GM12878 (cell line): ENCODE measurements around the gene TTC23. TPM values are rescaled to one million over a fixed set of nuclear protein-coding genes. Genes with fewer than 3 reads are reported as not detected.
A peak's percentile ranks its signal among the peaks of the same experiment; 100 is the strongest.

Source experiments
- ATAC-seq: fragments of 200-7000 bp; cut with Tn5 transposase; 3 replicates; pipeline ENCODE4 v1.9.1; 2020; ENCODE audit warnings: mild to moderate bottlenecking, moderate library complexity
- BruUV-seq: library from RNA; stranded (reverse); fragments of 400-500 nt; replicated peaks from 2 replicates; lab custom pipeline; 2021; lab: Mats Ljungman, UMichigan
- CTCF ChIA-PET: fragments of 300-600 bp; sonication (Branson Sonifier 250); formaldehyde crosslinking; extraction: SDS; loops from one replicate; lab custom pipeline; 2021; ENCODE audit warnings: inconsistent platforms; lab: Yijun Ruan, JAX
- POLR2A ChIA-PET: fragments of 350-600 bp; formaldehyde crosslinking; extraction: SDS; loops from one replicate; lab custom pipeline; 2021; ENCODE audit warnings: inconsistent platforms; lab: Charles Lee
- RAD21 ChIA-PET: fragments of 300-600 bp; sonication (Branson Sonifier 250); formaldehyde crosslinking; loops from one replicate; lab custom pipeline; 2023; ENCODE audit warnings: antibody characterized with exemption; ENCODE audit not compliant: unreplicated experiment; lab: Charles Lee
- SMC1A ChIA-PET: fragments of 300-600 bp; sonication (Branson Sonifier 250); formaldehyde crosslinking; loops from one replicate; lab custom pipeline; 2023; ENCODE audit not compliant: unreplicated experiment, uncharacterized antibody; lab: Charles Lee
- DNase-seq: peaks from one replicate; pipeline ENCODE4 v3.0.0-alpha.2; 2011; ENCODE audit warnings: low read depth, low spot score
- FAIRE-seq: peaks from 3 replicates; lab custom pipeline; 2011; peaks lifted over from hg19 to GRCh38; lab: Jason Lieb, UNC
- H2AFZ ChIP-seq: 2 replicates; pipeline ENCODE4 v1.6.0; 2011; ENCODE audit warnings: low read depth, low read length, control low read depth; ENCODE audit not compliant: control insufficient read depth
- H3K27ac ChIP-seq: 2 replicates; pipeline ENCODE4 v1.5.1; 2011; ENCODE audit warnings: control low read depth; ENCODE audit not compliant: control insufficient read depth, insufficient read depth
- H3K27me3 ChIP-seq, 2 experiments: replicated peaks in 1 of 2; 2 replicates each; pipeline versions ENCODE4 v1.6.0 to v1.6.1; 2011; ENCODE audit warnings: low read length in 1 of 2; ENCODE audit not compliant: control insufficient read depth in 2 of 2, insufficient read depth in 2 of 2
- H3K36me3 ChIP-seq, 2 experiments: 2 replicates each; pipeline ENCODE4 v1.5.1; 2011; ENCODE audit warnings: low read length in 1 of 2; ENCODE audit not compliant: control insufficient read depth in 2 of 2, insufficient read depth in 2 of 2
- H3K4me1 ChIP-seq: 2 replicates; pipeline ENCODE4 v1.6.1; 2011; ENCODE audit warnings: mild to moderate bottlenecking, low read length, moderate library complexity, mixed read lengths; ENCODE audit not compliant: control insufficient read depth, insufficient read depth
- H3K4me2 ChIP-seq: 2 replicates; pipeline ENCODE4 v1.6.0; 2011; ENCODE audit warnings: control low read depth; ENCODE audit not compliant: control insufficient read depth, insufficient read depth
- H3K4me3 ChIP-seq: fragments of 200-600 bp; sonication (generic); 2 replicates; pipeline ENCODE4 v1.5.1; 2016
- H3K79me2 ChIP-seq: 2 replicates; pipeline ENCODE4 v1.6.0; 2011; ENCODE audit warnings: low read length; ENCODE audit not compliant: control insufficient read depth, insufficient read depth
- H3K9ac ChIP-seq: 2 replicates; pipeline ENCODE4 v1.8.0; 2011; ENCODE audit warnings: low read length, control low read depth, mixed read lengths; ENCODE audit not compliant: control insufficient read depth, insufficient read depth
- H3K9me3 ChIP-seq: replicated peaks from 3 replicates; pipeline ENCODE4 v1.5.1; 2011; ENCODE audit warnings: mild to moderate bottlenecking, low read length; ENCODE audit not compliant: control insufficient read depth, insufficient read depth
- H4K20me1 ChIP-seq: 2 replicates; pipeline ENCODE4 v1.6.0; 2011; ENCODE audit not compliant: control insufficient read depth, insufficient read depth
- YBX1 ChIP-seq: fragments of 450-650 bp; IDR thresholded peaks from 2 replicates; pipeline ENCODE4 v1.6.1; 2016; ENCODE audit warnings: antibody characterized with exemption
- YY1 ChIP-seq: IDR thresholded peaks from 2 replicates; pipeline ENCODE4 v1.6.1; 2011; ENCODE audit warnings: low read depth, mild to moderate bottlenecking, low read length
- WGBS: methylation state at CpG from one replicate; pipeline ENCODE4 v1.1.6; 2016; ENCODE audit warnings: low lambda C conversion rate; ENCODE audit not compliant: insufficient replicate concordance, insufficient coverage; ENCODE audit errors: missing lambda C conversion rate; 5-methylcytosine and 5-hydroxymethylcytosine counted together
- in situ Hi-C: fragments of 300-500 bp; cut with MboI; formaldehyde crosslinking; loops from 9 replicates; pipeline ENCODE4 v1.14.3; 2018; ENCODE audit warnings: mixed read lengths
- intact Hi-C: fragments of 100-400 bp; cut with micrococcal nuclease; formaldehyde crosslinking; loops from one replicate; pipeline ENCODE4 v1.14.2; 2022; ENCODE audit not compliant: unreplicated experiment
- polyA plus RNA-seq, 11 experiments: library from polyadenylated mRNA; depleted of rRNA in 4 of 11; unstranded in 6 of 11; stranded (reverse) in 5 of 11; fragments of >200 nt; fragmentation: Nextera tagmentation in 4 of 11; fragmentation: Illumina TruSeq in 1 of 11; extraction: Ambion mirVana in 4 of 11; extraction: Trizol in 1 of 11; gene quantifications; 1 replicate in 1 of 11; 2 replicates in 10 of 11; pipeline versions ENCODE4 v1.2.1 to v1.2.3, GENCODE V29; 2011 to 2016; ENCODE audit warnings: inconsistent platforms in 2 of 11, missing spikeins in 2 of 11, low read depth in 1 of 11
- total RNA-seq, 4 experiments: library from RNA; depleted of rRNA in 3 of 4; stranded (reverse); fragments of >200 nt in 3 of 4; fragmentation: Illumina TruSeq in 1 of 4; extraction: Trizol in 1 of 4; gene quantifications; 2 replicates each; pipeline versions ENCODE4 v1.2.1 to v1.2.3, GENCODE V29; 2013 to 2021
- TF ChIP-seq, protein P1 (sequence below): fragments of 450-650 bp; IDR thresholded peaks from 2 replicates; pipeline ENCODE4 v1.6.1; 2018; ENCODE audit warnings: mild to moderate bottlenecking, low read depth, moderate library complexity; ENCODE audit not compliant: partially characterized antibody
- TF ChIP-seq, protein P2 (sequence below): fragments of 450-650 bp; IDR thresholded peaks from 2 replicates; pipeline ENCODE4 v1.6.1; 2017; ENCODE audit warnings: mild to moderate bottlenecking, moderate library complexity

Gene TTC23
- total and polyA plus RNA-seq, 10 of the 15 experiments (the other 5 are each of a cell fraction or from before 2014, with no cell fraction given), result 1.2 to 9.0 (median 6.5) TPM

DNA sequence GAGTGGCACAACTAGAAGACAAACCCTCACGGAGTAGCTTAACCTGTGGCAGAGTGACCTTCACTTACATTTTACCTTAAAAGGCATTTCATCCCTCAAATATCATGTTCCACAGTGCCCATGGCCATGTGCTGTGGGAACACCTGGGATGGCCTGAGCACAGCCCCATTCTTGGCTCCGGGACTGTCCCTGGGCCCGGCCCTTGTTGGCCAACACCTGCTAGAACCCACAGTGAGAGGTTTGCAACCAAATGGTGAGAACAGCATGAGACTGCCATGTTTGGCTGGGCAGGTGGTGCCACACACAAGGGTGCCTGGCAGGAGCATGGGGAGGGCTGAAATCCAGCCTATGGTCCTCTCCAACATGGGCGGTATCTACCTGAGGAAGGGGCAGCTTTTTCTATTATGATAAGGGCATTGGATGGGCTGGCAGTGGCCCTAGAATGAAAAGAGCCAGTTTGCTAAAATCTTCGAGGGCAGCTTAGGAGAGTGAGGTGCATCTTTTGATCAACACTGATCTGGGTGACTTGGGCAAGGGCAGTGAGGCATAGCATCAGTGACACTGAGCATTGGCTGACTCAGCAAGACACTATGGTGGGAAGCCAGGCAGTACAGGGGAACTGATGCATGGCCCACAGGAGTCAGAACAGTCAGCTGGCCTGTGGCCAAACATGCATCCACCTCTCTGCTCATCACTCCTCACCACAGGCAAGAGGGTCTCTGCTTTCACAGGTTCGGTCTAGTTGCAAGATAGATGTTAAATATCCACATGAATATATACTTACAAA is 90.6 kb downstream of the TTC23 start:
- no peaks in the 10 kb centered on the region for H3K27me3 ChIP-seq
- H3K9me3 ChIP-seq, result no peaks in the 10 kb centered on the region
- ATAC-seq, result peak; percentile 50
- H3K4me1 ChIP-seq, result no peaks in the 10 kb centered on the region
- intact Hi-C loops, result no loop called here
- ChIA-PET POLR2A (no interaction called here), SMC1A (interaction anchor here (1.5 kb wide), 1 partner anchor 8 kb away, joined by 3 read pairs; no protein-coding TSS in a partner anchor), CTCF (no interaction called here)
- BruUV-seq, result no TSS peak
- H3K4me2 ChIP-seq, result no peak overlapping the region
- DNase-seq, result no peak
- H3K9ac ChIP-seq, result no peak overlapping the region
- H3K4me3 ChIP-seq, result no peak overlapping the region
- no peaks in the 10 kb centered on the region for H3K79me2 ChIP-seq
- no peaks in the 10 kb centered on the region for H4K20me1 ChIP-seq
- in situ Hi-C loops, result no loop called here
- H3K27ac ChIP-seq, result no peak overlapping the region
- TF ChIP-seq, protein P1, sequence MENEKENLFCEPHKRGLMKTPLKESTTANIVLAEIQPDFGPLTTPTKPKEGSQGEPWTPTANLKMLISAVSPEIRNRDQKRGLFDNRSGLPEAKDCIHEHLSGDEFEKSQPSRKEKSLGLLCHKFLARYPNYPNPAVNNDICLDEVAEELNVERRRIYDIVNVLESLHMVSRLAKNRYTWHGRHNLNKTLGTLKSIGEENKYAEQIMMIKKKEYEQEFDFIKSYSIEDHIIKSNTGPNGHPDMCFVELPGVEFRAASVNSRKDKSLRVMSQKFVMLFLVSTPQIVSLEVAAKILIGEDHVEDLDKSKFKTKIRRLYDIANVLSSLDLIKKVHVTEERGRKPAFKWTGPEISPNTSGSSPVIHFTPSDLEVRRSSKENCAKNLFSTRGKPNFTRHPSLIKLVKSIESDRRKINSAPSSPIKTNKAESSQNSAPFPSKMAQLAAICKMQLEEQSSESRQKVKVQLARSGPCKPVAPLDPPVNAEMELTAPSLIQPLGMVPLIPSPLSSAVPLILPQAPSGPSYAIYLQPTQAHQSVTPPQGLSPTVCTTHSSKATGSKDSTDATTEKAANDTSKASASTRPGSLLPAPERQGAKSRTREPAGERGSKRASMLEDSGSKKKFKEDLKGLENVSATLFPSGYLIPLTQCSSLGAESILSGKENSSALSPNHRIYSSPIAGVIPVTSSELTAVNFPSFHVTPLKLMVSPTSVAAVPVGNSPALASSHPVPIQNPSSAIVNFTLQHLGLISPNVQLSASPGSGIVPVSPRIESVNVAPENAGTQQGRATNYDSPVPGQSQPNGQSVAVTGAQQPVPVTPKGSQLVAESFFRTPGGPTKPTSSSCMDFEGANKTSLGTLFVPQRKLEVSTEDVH, result no peak
- no peak for TF ChIP-seq YY1
- TF ChIP-seq, protein P2, sequence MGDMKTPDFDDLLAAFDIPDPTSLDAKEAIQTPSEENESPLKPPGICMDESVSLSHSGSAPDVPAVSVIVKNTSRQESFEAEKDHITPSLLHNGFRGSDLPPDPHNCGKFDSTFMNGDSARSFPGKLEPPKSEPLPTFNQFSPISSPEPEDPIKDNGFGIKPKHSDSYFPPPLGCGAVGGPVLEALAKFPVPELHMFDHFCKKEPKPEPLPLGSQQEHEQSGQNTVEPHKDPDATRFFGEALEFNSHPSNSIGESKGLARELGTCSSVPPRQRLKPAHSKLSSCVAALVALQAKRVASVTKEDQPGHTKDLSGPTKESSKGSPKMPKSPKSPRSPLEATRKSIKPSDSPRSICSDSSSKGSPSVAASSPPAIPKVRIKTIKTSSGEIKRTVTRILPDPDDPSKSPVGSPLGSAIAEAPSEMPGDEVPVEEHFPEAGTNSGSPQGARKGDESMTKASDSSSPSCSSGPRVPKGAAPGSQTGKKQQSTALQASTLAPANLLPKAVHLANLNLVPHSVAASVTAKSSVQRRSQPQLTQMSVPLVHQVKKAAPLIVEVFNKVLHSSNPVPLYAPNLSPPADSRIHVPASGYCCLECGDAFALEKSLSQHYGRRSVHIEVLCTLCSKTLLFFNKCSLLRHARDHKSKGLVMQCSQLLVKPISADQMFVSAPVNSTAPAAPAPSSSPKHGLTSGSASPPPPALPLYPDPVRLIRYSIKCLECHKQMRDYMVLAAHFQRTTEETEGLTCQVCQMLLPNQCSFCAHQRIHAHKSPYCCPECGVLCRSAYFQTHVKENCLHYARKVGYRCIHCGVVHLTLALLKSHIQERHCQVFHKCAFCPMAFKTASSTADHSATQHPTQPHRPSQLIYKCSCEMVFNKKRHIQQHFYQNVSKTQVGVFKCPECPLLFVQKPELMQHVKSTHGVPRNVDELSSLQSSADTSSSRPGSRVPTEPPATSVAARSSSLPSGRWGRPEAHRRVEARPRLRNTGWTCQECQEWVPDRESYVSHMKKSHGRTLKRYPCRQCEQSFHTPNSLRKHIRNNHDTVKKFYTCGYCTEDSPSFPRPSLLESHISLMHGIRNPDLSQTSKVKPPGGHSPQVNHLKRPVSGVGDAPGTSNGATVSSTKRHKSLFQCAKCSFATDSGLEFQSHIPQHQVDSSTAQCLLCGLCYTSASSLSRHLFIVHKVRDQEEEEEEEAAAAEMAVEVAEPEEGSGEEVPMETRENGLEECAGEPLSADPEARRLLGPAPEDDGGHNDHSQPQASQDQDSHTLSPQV, result no peak
- no peak for TF ChIP-seq YBX1
- TF ChIP-seq, all 136 proteins: peak for 0
- H2AFZ ChIP-seq, result no peak overlapping the region
- RAD21 ChIA-PET, result interaction anchor here (0.8 kb wide), 1 partner anchor 60 kb away, joined by 3 read pairs; no protein-coding TSS in a partner anchor
- 72% methylated on average over 6 of the region's 6 CpGs for WGBS
- H3K36me3 ChIP-seq, result no peaks in the 10 kb centered on the region
- FAIRE-seq, result no peak
